ENCODE results near the gene ASPSCR1. TPM values are rescaled to one million over a fixed set of nuclear protein-coding genes. Genes with fewer than 3 reads are reported as not detected.
A peak's percentile ranks its signal among the peaks of the same experiment; 100 is the strongest.

ASPSCR1 gene
- total and polyA plus RNA-seq, 2 of the 13 experiments (the other 11 are each of a cell fraction or from before 2014, with no cell fraction given) = 274 to 314 TPM

GRCh38 chr17:82056729-82057621 is 79.5 kb downstream of the ASPSCR1 start (continued):
- TF ChIP-seq ZNF142 (CRISPR knock-in tag; IDR thresholded peaks at IDR 0.05) (no peak), ARNT (IDR thresholded peaks at IDR 0.05) (no peak), ZNF703 (CRISPR knock-in tag; IDR thresholded peaks at IDR 0.05; ENCODE audit: borderline replicate concordance) (no peak; the same call in 1 of the 2 replicates), ZC3H13 (CRISPR knock-in tag; IDR thresholded peaks at IDR 0.05) (peak; percentile 87), HNRNPUL1 (IDR thresholded peaks at IDR 0.05; ENCODE audit: low read depth, low read length) (no peak), ZNF362 (CRISPR knock-in tag; IDR thresholded peaks at IDR 0.05; ENCODE audit: borderline replicate concordance) (peak; percentile 42; the same call in 1 of the 2 replicates), MYC (CRISPR knock-in tag; IDR thresholded peaks at IDR 0.05; ENCODE audit: borderline replicate concordance) (peak; percentile 74; the same call in 1 of the 2 replicates), ATM (IDR thresholded peaks at IDR 0.05; ENCODE audit: borderline replicate concordance) (no peak), BCL6 (CRISPR knock-in tag; IDR thresholded peaks at IDR 0.05) (no peak), ZNF761 (CRISPR knock-in tag; conservative IDR thresholded peaks at IDR 0.05) (no peak), ZNF615 (CRISPR knock-in tag; IDR thresholded peaks at IDR 0.05; ENCODE audit: borderline replicate concordance) (no peak), CENPX (CRISPR knock-in tag; IDR thresholded peaks at IDR 0.05) (no peak), CC2D1A (CRISPR knock-in tag; IDR thresholded peaks at IDR 0.05) (no peak), IRX3 (CRISPR knock-in tag; IDR thresholded peaks at IDR 0.05; ENCODE audit: borderline replicate concordance, low read depth) (0 out of 2 replicates have a peak, but pooled peaks have one; percentile 47), ZNF382 (CRISPR knock-in tag; IDR thresholded peaks at IDR 0.05; ENCODE audit: borderline replicate concordance) (no peak), RFX5 (IDR thresholded peaks at IDR 0.05; ENCODE audit: low read depth, low read length) (no peak), GTF3A (CRISPR knock-in tag; conservative IDR thresholded peaks at IDR 0.05) (peak; percentile 46; the same call in 1 of the 2 replicates), ZKSCAN8 (CRISPR knock-in tag; IDR thresholded peaks at IDR 0.05; ENCODE audit: borderline replicate concordance) (peak; percentile 41; the same call in 1 of the 2 replicates), DNMT1 (CRISPR knock-in tag; IDR thresholded peaks at IDR 0.05) (no peak), SAFB2 (CRISPR knock-in tag; IDR thresholded peaks at IDR 0.05; ENCODE audit: borderline replicate concordance, low read depth) (no peak; the same call in 1 of the 2 replicates), RXRA (CRISPR knock-in tag; IDR thresholded peaks at IDR 0.05) (peak; percentile 73)
- TF ChIP-seq, protein P1, sequence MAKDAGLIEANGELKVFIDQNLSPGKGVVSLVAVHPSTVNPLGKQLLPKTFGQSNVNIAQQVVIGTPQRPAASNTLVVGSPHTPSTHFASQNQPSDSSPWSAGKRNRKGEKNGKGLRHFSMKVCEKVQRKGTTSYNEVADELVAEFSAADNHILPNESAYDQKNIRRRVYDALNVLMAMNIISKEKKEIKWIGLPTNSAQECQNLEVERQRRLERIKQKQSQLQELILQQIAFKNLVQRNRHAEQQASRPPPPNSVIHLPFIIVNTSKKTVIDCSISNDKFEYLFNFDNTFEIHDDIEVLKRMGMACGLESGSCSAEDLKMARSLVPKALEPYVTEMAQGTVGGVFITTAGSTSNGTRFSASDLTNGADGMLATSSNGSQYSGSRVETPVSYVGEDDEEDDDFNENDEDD (CRISPR knock-in tag; IDR thresholded peaks at IDR 0.05; ENCODE audit: borderline replicate concordance) = peak; percentile 63; the same call in 1 of the 2 replicates
